Dendritic cell treated with granulocyte-macrophage colony-stimulating factor and Interleukin-4, amounts not matched to agents 40 ng/mL and 50 ng/mL, for 4 days (primary cell): ENCODE data around the gene KCNJ12.

Experiments used
- H3K27ac Mint-ChIP-seq: one replicate; pipeline ENCODE4 v1.8.0; 2022; ENCODE audit warnings: mild to moderate bottlenecking, mixed read lengths
- H3K27me3 Mint-ChIP-seq: one replicate; pipeline ENCODE4 v1.8.0; 2022; ENCODE audit warnings: mild to moderate bottlenecking, mixed read lengths
- H3K36me3 Mint-ChIP-seq: one replicate; pipeline ENCODE4 v1.8.0; 2022; ENCODE audit warnings: low read depth, mixed read lengths
- H3K4me1 Mint-ChIP-seq: one replicate; pipeline ENCODE4 v1.8.0; 2022; ENCODE audit warnings: low read depth, mixed read lengths
- H3K4me3 Mint-ChIP-seq: one replicate; pipeline ENCODE4 v1.8.0; 2022; ENCODE audit warnings: mild to moderate bottlenecking, moderate library complexity, mixed read lengths
- H3K9me3 Mint-ChIP-seq: one replicate; pipeline ENCODE4 v1.8.0; 2022; ENCODE audit warnings: mixed read lengths
- intact Hi-C: fragments of 100-400 bp; cut with micrococcal nuclease; formaldehyde crosslinking; loops from one replicate; pipeline ENCODE4 v1.15.0; 2022

The KCNJ12 gene

GRCh38 chr17:21369395-21369794 is 6.8 kb upstream of the KCNJ12 start:
- peaks cover 16% of the 10 kb centered on the region for H3K27me3 Mint-ChIP-seq

GRCh38 chr17:21370430-21370829 is 5.7 kb upstream of the KCNJ12 start:
- no peaks in the 10 kb centered on the region for H3K9me3 Mint-ChIP-seq
- H3K4me3 Mint-ChIP-seq, result no peak overlapping the region
- intact Hi-C loops, result no loop called here
- no peak overlapping the region for H3K27ac Mint-ChIP-seq
- peaks cover 26% of the 10 kb centered on the region for H3K27me3 Mint-ChIP-seq
- H3K36me3 Mint-ChIP-seq, result no peaks in the 10 kb centered on the region
- peaks cover 12% of the 10 kb centered on the region for H3K4me1 Mint-ChIP-seq

More at GRCh38 chr17:21369395-21369794, 6.8 kb upstream of the KCNJ12 start:
- no peak overlapping the region for H3K4me3 Mint-ChIP-seq
- intact Hi-C loops, result no loop called here
- no peaks in the 10 kb centered on the region for H3K36me3 Mint-ChIP-seq
- H3K9me3 Mint-ChIP-seq, result no peaks in the 10 kb centered on the region
- H3K4me1 Mint-ChIP-seq, result peaks cover 8% of the 10 kb centered on the region
- no peak overlapping the region for H3K27ac Mint-ChIP-seq

GRCh38 chr17:21371511-21372081 is 4.6 kb upstream of the KCNJ12 start:
- no peaks in the 10 kb centered on the region for H3K36me3 Mint-ChIP-seq
- no peak overlapping the region for H3K27ac Mint-ChIP-seq
- intact Hi-C loops, result no loop called here

GRCh38 chr17:21372256-21372954 is 3.8 kb upstream of the KCNJ12 start:
- Mint-ChIP-seq H3K36me3 (no peaks in the 10 kb centered on the region), H3K27me3 (peaks cover 42% of the 10 kb centered on the region), H3K4me1 (peaks cover 18% of the 10 kb centered on the region), H3K27ac (no peak overlapping the region), H3K4me3 (no peak overlapping the region), H3K9me3 (no peaks in the 10 kb centered on the region)
- intact Hi-C loops, result no loop called here

More at GRCh38 chr17:21371511-21372081, 4.6 kb upstream of the KCNJ12 start:
- no peaks in the 10 kb centered on the region for H3K9me3 Mint-ChIP-seq
- peaks cover 36% of the 10 kb centered on the region for H3K27me3 Mint-ChIP-seq
- peaks cover 12% of the 10 kb centered on the region for H3K4me1 Mint-ChIP-seq
- H3K4me3 Mint-ChIP-seq, result no peak overlapping the region

- Mint-ChIP-seq H3K4me3 (no peak overlapping the region), H3K27ac (no peak overlapping the region), H3K4me1 (peaks cover 24% of the 10 kb centered on the region), H3K27me3 (peaks cover 48% of the 10 kb centered on the region), H3K9me3 (no peaks in the 10 kb centered on the region), H3K36me3 (no peaks in the 10 kb centered on the region)
- intact Hi-C loops, result no loop called here
Observed at GRCh38 chr17:21373036-21373435, 3.1 kb upstream of the KCNJ12 start.

GRCh38 chr17:21373696-21374440 is 2.3 kb upstream of the KCNJ12 start:
- intact Hi-C loops, result no loop called here
- no peak overlapping the region for H3K4me3 Mint-ChIP-seq
- H3K9me3 Mint-ChIP-seq, result no peaks in the 10 kb centered on the region
- peaks cover 26% of the 10 kb centered on the region for H3K4me1 Mint-ChIP-seq
- H3K27me3 Mint-ChIP-seq, result peaks cover 53% of the 10 kb centered on the region
- H3K27ac Mint-ChIP-seq, result peak overlapping the region; percentile 17
- no peaks in the 10 kb centered on the region for H3K36me3 Mint-ChIP-seq

GRCh38 chr17:21374441-21375161 is 1.6 kb upstream of the KCNJ12 start:
- intact Hi-C loops, result no loop called here
- Mint-ChIP-seq H3K27ac (no peak overlapping the region), H3K9me3 (no peaks in the 10 kb centered on the region), H3K4me1 (peaks cover 21% of the 10 kb centered on the region), H3K4me3 (no peak overlapping the region), H3K36me3 (no peaks in the 10 kb centered on the region), H3K27me3 (peaks cover 56% of the 10 kb centered on the region)

GRCh38 chr17:21375162-21375560 is 996 bp upstream of the KCNJ12 start:
- H3K4me1 Mint-ChIP-seq, result peaks cover 21% of the 10 kb centered on the region
- no peaks in the 10 kb centered on the region for H3K9me3 Mint-ChIP-seq
- H3K36me3 Mint-ChIP-seq, result no peaks in the 10 kb centered on the region
- H3K27me3 Mint-ChIP-seq, result peaks cover 56% of the 10 kb centered on the region
- no peak overlapping the region for H3K27ac Mint-ChIP-seq
- intact Hi-C loops, result no loop called here
- no peak overlapping the region for H3K4me3 Mint-ChIP-seq

GRCh38 chr17:21375757-21376080 is 438 bp upstream of the KCNJ12 start:
- intact Hi-C loops, result no loop called here
- H3K27ac Mint-ChIP-seq, result no peak overlapping the region
- peaks cover 55% of the 10 kb centered on the region for H3K27me3 Mint-ChIP-seq

GRCh38 chr17:21376759-21377690 is 868 bp downstream of the KCNJ12 start:
- Mint-ChIP-seq H3K27me3 (peaks cover 55% of the 10 kb centered on the region), H3K4me3 (peak overlapping the region; percentile 11), H3K36me3 (no peaks in the 10 kb centered on the region), H3K4me1 (peaks cover 21% of the 10 kb centered on the region), H3K9me3 (no peaks in the 10 kb centered on the region), H3K27ac (no peak overlapping the region)
- intact Hi-C loops, result no loop called here

More at GRCh38 chr17:21375757-21376080, 438 bp upstream of the KCNJ12 start:
- peaks cover 21% of the 10 kb centered on the region for H3K4me1 Mint-ChIP-seq
- no peak overlapping the region for H3K4me3 Mint-ChIP-seq
- no peaks in the 10 kb centered on the region for H3K36me3 Mint-ChIP-seq
- no peaks in the 10 kb centered on the region for H3K9me3 Mint-ChIP-seq

- Mint-ChIP-seq H3K36me3 (no peaks in the 10 kb centered on the region), H3K27me3 (peaks cover 55% of the 10 kb centered on the region)
- intact Hi-C loops, result no loop called here
Observed at GRCh38 chr17:21377705-21378396, 1.7 kb downstream of the KCNJ12 start.

GRCh38 chr17:21378553-21378952 is 2.4 kb downstream of the KCNJ12 start:
- H3K4me3 Mint-ChIP-seq, result no peak overlapping the region
- peaks cover 21% of the 10 kb centered on the region for H3K4me1 Mint-ChIP-seq
- H3K27ac Mint-ChIP-seq, result no peak overlapping the region
- no peaks in the 10 kb centered on the region for H3K9me3 Mint-ChIP-seq
- intact Hi-C loops, result no loop called here
- H3K27me3 Mint-ChIP-seq, result peaks cover 51% of the 10 kb centered on the region
- H3K36me3 Mint-ChIP-seq, result no peaks in the 10 kb centered on the region

More at GRCh38 chr17:21377705-21378396, 1.7 kb downstream of the KCNJ12 start:
- Mint-ChIP-seq H3K27ac (no peak overlapping the region), H3K4me1 (peaks cover 21% of the 10 kb centered on the region), H3K4me3 (no peak overlapping the region), H3K9me3 (no peaks in the 10 kb centered on the region)
